ENCODE data around the gene STOX1. TPM values are rescaled to one million over a fixed set of nuclear protein-coding genes. Genes with fewer than 3 reads are reported as not detected.
"Not testable (repeated sequence)": the region's sequence is repeated elsewhere in the genome, so short reads cannot be mapped to it uniquely, and the experiment has no call there.

The STOX1 gene
- total RNA-seq = under 1 TPM; 0.35 to 0.98 (median 0.94) TPM

- Mint-ChIP-seq H3K27me3 (ENCODE audit: low read depth) (peaks cover 6% of the 10 kb centered on the region), H3K9me3 (no peaks in the 10 kb centered on the region), H3K4me3 (peak within 1 kb of the TSS; percentile 77), H3K36me3 (ENCODE audit: insufficient read depth) (no peaks in the 10 kb centered on the region), H3K4me1 (ENCODE audit: low read depth) (peaks cover 7% of the 10 kb centered on the region)
- peak; percentile 46 for DNase-seq
- peak; percentile 82 to 90 for ATAC-seq
These were observed at the start of gene STOX1 for GRCh38 chr10:68826764-68827591. Gene STOX1 (plus strand): TSS chr10:68827531. CDS start chr10:68827624, 93 bp downstream.

- Mint-ChIP-seq H3K27me3 (ENCODE audit: low read depth) (no peaks in the 10 kb centered on the region), H3K9me3 (no peaks in the 10 kb centered on the region), H3K4me3 (no peak overlapping the region), H3K4me1 (ENCODE audit: low read depth) (no peaks in the 10 kb centered on the region), H3K36me3 (ENCODE audit: insufficient read depth) (peaks cover 47% of the 10 kb centered on the region)
- ATAC-seq (no peak), DNase-seq (no peak)
These were observed 45.4 kb upstream of the STOX1 start for GRCh38 chr10:68781613-68782574.

GRCh38 chr10:68784476-68784875 lies 42.9 kb upstream of the STOX1 start:
- ATAC-seq = no peak
- Mint-ChIP-seq H3K36me3 (ENCODE audit: insufficient read depth) (peaks cover 42% of the 10 kb centered on the region), H3K9me3 (no peaks in the 10 kb centered on the region), H3K4me1 (ENCODE audit: low read depth) (no peaks in the 10 kb centered on the region), H3K27me3 (ENCODE audit: low read depth) (no peaks in the 10 kb centered on the region), H3K4me3 (no peak overlapping the region)
- no peak for DNase-seq

- H3K36me3 Mint-ChIP-seq (ENCODE audit: insufficient read depth) = peaks cover 24% of the 10 kb centered on the region
These were observed 39.5 kb upstream of the STOX1 start for GRCh38 chr10:68787813-68788212.

GRCh38 chr10:68790476-68790875 lies 36.9 kb upstream of the STOX1 start:
- ATAC-seq (no peak), DNase-seq (no peak)
- Mint-ChIP-seq H3K9me3 (no peaks in the 10 kb centered on the region), H3K36me3 (ENCODE audit: insufficient read depth) (peaks cover 21% of the 10 kb centered on the region), H3K4me1 (ENCODE audit: low read depth) (no peaks in the 10 kb centered on the region), H3K4me3 (no peak overlapping the region), H3K27me3 (ENCODE audit: low read depth) (no peaks in the 10 kb centered on the region)

More at GRCh38 chr10:68787813-68788212, 39.5 kb upstream of the STOX1 start:
- no peak for DNase-seq
- Mint-ChIP-seq H3K4me1 (ENCODE audit: low read depth) (no peaks in the 10 kb centered on the region), H3K4me3 (no peak overlapping the region), H3K27me3 (ENCODE audit: low read depth) (no peaks in the 10 kb centered on the region), H3K9me3 (no peaks in the 10 kb centered on the region)
- peak in 1 of 2 donors; percentile 48 for ATAC-seq

GRCh38 chr10:68792115-68792514 lies 35.2 kb upstream of the STOX1 start:
- H3K27me3 Mint-ChIP-seq (ENCODE audit: low read depth) = no peaks in the 10 kb centered on the region
- H3K36me3 Mint-ChIP-seq (ENCODE audit: insufficient read depth) = peaks cover 13% of the 10 kb centered on the region
- ATAC-seq = no peak

GRCh38 chr10:68795886-68796532 lies 31.3 kb upstream of the STOX1 start:
- DNase-seq (no peak), ATAC-seq (no peak)
- Mint-ChIP-seq H3K4me1 (ENCODE audit: low read depth) (no peaks in the 10 kb centered on the region), H3K36me3 (ENCODE audit: insufficient read depth) (peaks cover 9% of the 10 kb centered on the region), H3K27me3 (ENCODE audit: low read depth) (no peaks in the 10 kb centered on the region), H3K4me3 (no peak overlapping the region), H3K9me3 (no peaks in the 10 kb centered on the region)

More at GRCh38 chr10:68792115-68792514, 35.2 kb upstream of the STOX1 start:
- Mint-ChIP-seq H3K4me3 (no peak overlapping the region), H3K9me3 (no peaks in the 10 kb centered on the region), H3K4me1 (ENCODE audit: low read depth) (no peaks in the 10 kb centered on the region)
- DNase-seq = no peak

- ATAC-seq (no peak), DNase-seq (no peak)
- no peaks in the 10 kb centered on the region for H3K4me1 Mint-ChIP-seq (ENCODE audit: low read depth)
- H3K4me3 Mint-ChIP-seq = no peak overlapping the region
- no peaks in the 10 kb centered on the region for H3K27me3 Mint-ChIP-seq (ENCODE audit: low read depth)
- H3K9me3 Mint-ChIP-seq = no peaks in the 10 kb centered on the region
- H3K36me3 Mint-ChIP-seq (ENCODE audit: insufficient read depth) = peaks cover 8% of the 10 kb centered on the region
These were observed 30.7 kb upstream of the STOX1 start for GRCh38 chr10:68796605-68797004.

- DNase-seq (no peak), ATAC-seq (no peak)
- Mint-ChIP-seq H3K27me3 (ENCODE audit: low read depth) (no peaks in the 10 kb centered on the region), H3K9me3 (no peaks in the 10 kb centered on the region), H3K36me3 (ENCODE audit: insufficient read depth) (peaks cover 4% of the 10 kb centered on the region), H3K4me3 (no peak overlapping the region), H3K4me1 (ENCODE audit: low read depth) (no peaks in the 10 kb centered on the region)
These were observed 27.1 kb upstream of the STOX1 start for GRCh38 chr10:68800211-68800610.

- Mint-ChIP-seq H3K27me3 (ENCODE audit: low read depth) (no peaks in the 10 kb centered on the region), H3K36me3 (ENCODE audit: insufficient read depth) (no peaks in the 10 kb centered on the region), H3K4me1 (ENCODE audit: low read depth) (no peaks in the 10 kb centered on the region), H3K4me3 (no peak overlapping the region), H3K9me3 (no peaks in the 10 kb centered on the region)
- ATAC-seq (no peak), DNase-seq (no peak)
These were observed 22.6 kb upstream of the STOX1 start for GRCh38 chr10:68804692-68805091.

GRCh38 chr10:68810830-68811229 lies 16.5 kb upstream of the STOX1 start:
- DNase-seq; H3K9me3 Mint-ChIP-seq; H3K27me3 Mint-ChIP-seq (ENCODE audit: low read depth); H3K4me1 Mint-ChIP-seq (ENCODE audit: low read depth); ATAC-seq; H3K36me3 Mint-ChIP-seq (ENCODE audit: insufficient read depth); H3K4me3 Mint-ChIP-seq: not testable (repeated sequence)

- Mint-ChIP-seq H3K4me3 (no peak overlapping the region), H3K9me3 (no peaks in the 10 kb centered on the region), H3K27me3 (ENCODE audit: low read depth) (no peaks in the 10 kb centered on the region), H3K36me3 (ENCODE audit: insufficient read depth) (no peaks in the 10 kb centered on the region), H3K4me1 (ENCODE audit: low read depth) (no peaks in the 10 kb centered on the region)
- ATAC-seq (no peak), DNase-seq (no peak)
These were observed 15.9 kb upstream of the STOX1 start for GRCh38 chr10:68811314-68812009.

- no peak for DNase-seq
- Mint-ChIP-seq H3K4me3 (no peak overlapping the region), H3K9me3 (no peaks in the 10 kb centered on the region), H3K4me1 (ENCODE audit: low read depth) (no peaks in the 10 kb centered on the region), H3K36me3 (ENCODE audit: insufficient read depth) (no peaks in the 10 kb centered on the region), H3K27me3 (ENCODE audit: low read depth) (no peaks in the 10 kb centered on the region)
- no peak for ATAC-seq
These were observed 14.9 kb upstream of the STOX1 start for GRCh38 chr10:68812420-68812819.

GRCh38 chr10:68813559-68813958 lies 13.8 kb upstream of the STOX1 start:
- H3K27me3 Mint-ChIP-seq (ENCODE audit: low read depth) = no peaks in the 10 kb centered on the region
- ATAC-seq (no peak), DNase-seq (no peak)
- H3K36me3 Mint-ChIP-seq (ENCODE audit: insufficient read depth) = no peaks in the 10 kb centered on the region
- H3K9me3 Mint-ChIP-seq = no peaks in the 10 kb centered on the region
- no peak overlapping the region for H3K4me3 Mint-ChIP-seq
- no peaks in the 10 kb centered on the region for H3K4me1 Mint-ChIP-seq (ENCODE audit: low read depth)
